ENCODE data around the gene ADORA1. TPM values are rescaled to one million over a fixed set of nuclear protein-coding genes. Genes with fewer than 3 reads are reported as not detected.

Gene ADORA1
- total RNA-seq, 3 donors from 2014 or later (not counting 1 experiment from before 2014, with no cell fraction given): not detected

GRCh38 chr1:203163891-203164635, 36.5 kb downstream of the ADORA1 start:
- Histone ChIP-seq H3K4me3 (ENCODE audit: low read length) (no peak overlapping the region), H3K27me3 (ENCODE audit: control insufficient read depth, insufficient read depth, low read length) (no peaks in the 10 kb centered on the region), H3K9me3 (ENCODE audit: control insufficient read depth, insufficient read depth, low read length) (no peaks in the 10 kb centered on the region), H3K36me3 (ENCODE audit: control insufficient read depth, insufficient read depth, low read length) (no peaks in the 10 kb centered on the region), H3K4me1 (ENCODE audit: control insufficient read depth, insufficient read depth, low read length) (no peaks in the 10 kb centered on the region), H3K27ac (ENCODE audit: low read length) (no peak overlapping the region)
- TF ChIP-seq CTCF (IDR thresholded peaks at IDR 0.05): no peak
- 52% methylated on average over 7 of the region's 7 CpGs for WGBS (ENCODE audit: insufficient coverage)
- Mint-ChIP-seq H3K27me3 (ENCODE audit: low read depth in 2 of 2) (peaks cover 14 to 30% of the 10 kb centered on the region in 2 donors), H3K4me1 (peaks cover 0 to 15% of the 10 kb centered on the region in 2 donors), H3K4me3 (no peak overlapping the region), H3K27ac (no peak overlapping the region), H3K9me3 (no peaks in the 10 kb centered on the region), H3K36me3 (no peaks in the 10 kb centered on the region)
- DNase-seq: no peak
- no peak for ATAC-seq
- intact Hi-C loops (cut with micrococcal nuclease): no loop called here

GRCh38 chr1:203165101-203165799, 37.7 kb downstream of the ADORA1 start:
- Mint-ChIP-seq H3K27me3 (ENCODE audit: low read depth in 2 of 2) (peaks cover 9 to 22% of the 10 kb centered on the region in 2 donors), H3K36me3 (no peaks in the 10 kb centered on the region), H3K9me3 (no peaks in the 10 kb centered on the region), H3K4me3 (no peak overlapping the region), H3K4me1 (peaks cover 0 to 15% of the 10 kb centered on the region in 2 donors), H3K27ac (no peak overlapping the region)
- no peak overlapping the region for H3K27ac ChIP-seq (ENCODE audit: low read length)
- DNase-seq (no peak), ATAC-seq (no peak)
- no peaks in the 10 kb centered on the region for H3K27me3 ChIP-seq (ENCODE audit: control insufficient read depth, insufficient read depth, low read length)
- TF ChIP-seq CTCF (IDR thresholded peaks at IDR 0.05): no peak
- no peaks in the 10 kb centered on the region for H3K4me1 ChIP-seq (ENCODE audit: control insufficient read depth, insufficient read depth, low read length)
- no peaks in the 10 kb centered on the region for H3K9me3 ChIP-seq (ENCODE audit: control insufficient read depth, insufficient read depth, low read length)
- H3K36me3 ChIP-seq (ENCODE audit: control insufficient read depth, insufficient read depth, low read length): no peaks in the 10 kb centered on the region
- H3K4me3 ChIP-seq (ENCODE audit: low read length): no peak overlapping the region
- intact Hi-C loops (cut with micrococcal nuclease): no loop called here
- 89% methylated on average over 28 of the region's 28 CpGs for WGBS (ENCODE audit: insufficient coverage)

- H3K36me3 Mint-ChIP-seq: no peaks in the 10 kb centered on the region
- intact Hi-C loops (cut with micrococcal nuclease): no loop called here
- Histone ChIP-seq H3K4me3 (ENCODE audit: low read length) (no peak overlapping the region), H3K9me3 (ENCODE audit: control insufficient read depth, insufficient read depth, low read length) (no peaks in the 10 kb centered on the region), H3K4me1 (ENCODE audit: control insufficient read depth, insufficient read depth, low read length) (no peaks in the 10 kb centered on the region), H3K27ac (ENCODE audit: low read length) (no peak overlapping the region), H3K27me3 (ENCODE audit: control insufficient read depth, insufficient read depth, low read length) (no peaks in the 10 kb centered on the region), H3K36me3 (ENCODE audit: control insufficient read depth, insufficient read depth, low read length) (no peaks in the 10 kb centered on the region)
- H3K4me3 Mint-ChIP-seq: no peak overlapping the region
- peak overlapping the region in 1 of 2 donors; percentile 44 for H3K27ac Mint-ChIP-seq
- ATAC-seq (no peak), DNase-seq (no peak)
- peaks cover 8 to 22% of the 10 kb centered on the region in 2 donors for H3K27me3 Mint-ChIP-seq (ENCODE audit: low read depth in 2 of 2)
- H3K4me1 Mint-ChIP-seq: peaks cover 0 to 15% of the 10 kb centered on the region in 2 donors
- no peak for TF ChIP-seq CTCF (IDR thresholded peaks at IDR 0.05)
- no peaks in the 10 kb centered on the region for H3K9me3 Mint-ChIP-seq
- WGBS (ENCODE audit: insufficient coverage): 97% methylated on average over 8 of the region's 8 CpGs
Observed at GRCh38 chr1:203165800-203166161, 38.3 kb downstream of the ADORA1 start.
